CD4-positive, alpha-beta T cell treated with Interleukin-4 for 1 hour (primary cell): ENCODE measurements around the gene INPP5A.
"Not testable (repeated sequence)": the region's sequence is repeated elsewhere in the genome, so short reads cannot be mapped to it uniquely, and the experiment has no call there.

ENCODE experiments used
- DNase-seq, 2 donors: peaks; one replicate each; pipeline ENCODE4 v3.0.0-alpha.2; 2020 to 2022

INPP5A gene

DNA sequence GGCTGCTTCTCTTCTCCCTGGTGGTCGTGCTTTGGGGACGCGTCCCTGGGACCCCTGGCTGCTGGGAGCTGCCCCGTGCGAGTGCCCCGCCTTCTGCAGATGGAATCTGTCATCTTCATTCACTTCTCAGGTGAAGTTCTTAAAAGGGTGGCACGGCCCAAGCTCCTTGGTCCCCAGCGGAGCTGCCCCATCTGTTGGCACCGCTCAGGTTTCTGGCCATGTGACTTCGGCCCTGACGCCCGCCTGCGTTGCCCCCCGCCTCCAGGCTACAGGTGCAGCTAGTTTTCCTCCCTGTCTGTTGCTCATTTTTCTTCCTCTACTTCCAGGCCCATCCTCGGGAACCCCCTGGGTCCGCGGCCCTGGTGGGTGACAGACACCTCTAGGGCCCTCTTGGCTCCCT is 255.2 kb downstream of the INPP5A start:
- no peak for DNase-seq

DNA sequence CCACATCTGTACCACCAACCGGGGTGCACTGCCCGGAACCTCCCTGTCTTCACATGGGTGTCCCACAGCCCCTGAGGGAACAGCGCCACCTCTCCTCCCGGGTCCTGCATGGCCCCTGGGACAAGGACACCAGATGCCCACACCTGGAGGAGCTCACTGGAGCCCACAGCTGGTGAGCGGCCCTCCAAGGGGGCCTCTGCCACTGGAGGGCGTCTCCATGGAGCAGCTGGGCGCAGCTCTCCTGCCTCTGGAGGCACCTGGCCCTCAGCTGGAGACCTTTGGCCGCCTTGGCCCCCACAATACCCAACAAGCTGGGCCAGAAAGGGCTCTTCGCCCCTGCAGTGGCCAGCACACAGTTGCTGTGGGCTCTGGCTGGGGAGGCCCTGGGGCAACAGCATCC is 255.6 kb downstream of the INPP5A start:
- DNase-seq = no peak

DNA sequence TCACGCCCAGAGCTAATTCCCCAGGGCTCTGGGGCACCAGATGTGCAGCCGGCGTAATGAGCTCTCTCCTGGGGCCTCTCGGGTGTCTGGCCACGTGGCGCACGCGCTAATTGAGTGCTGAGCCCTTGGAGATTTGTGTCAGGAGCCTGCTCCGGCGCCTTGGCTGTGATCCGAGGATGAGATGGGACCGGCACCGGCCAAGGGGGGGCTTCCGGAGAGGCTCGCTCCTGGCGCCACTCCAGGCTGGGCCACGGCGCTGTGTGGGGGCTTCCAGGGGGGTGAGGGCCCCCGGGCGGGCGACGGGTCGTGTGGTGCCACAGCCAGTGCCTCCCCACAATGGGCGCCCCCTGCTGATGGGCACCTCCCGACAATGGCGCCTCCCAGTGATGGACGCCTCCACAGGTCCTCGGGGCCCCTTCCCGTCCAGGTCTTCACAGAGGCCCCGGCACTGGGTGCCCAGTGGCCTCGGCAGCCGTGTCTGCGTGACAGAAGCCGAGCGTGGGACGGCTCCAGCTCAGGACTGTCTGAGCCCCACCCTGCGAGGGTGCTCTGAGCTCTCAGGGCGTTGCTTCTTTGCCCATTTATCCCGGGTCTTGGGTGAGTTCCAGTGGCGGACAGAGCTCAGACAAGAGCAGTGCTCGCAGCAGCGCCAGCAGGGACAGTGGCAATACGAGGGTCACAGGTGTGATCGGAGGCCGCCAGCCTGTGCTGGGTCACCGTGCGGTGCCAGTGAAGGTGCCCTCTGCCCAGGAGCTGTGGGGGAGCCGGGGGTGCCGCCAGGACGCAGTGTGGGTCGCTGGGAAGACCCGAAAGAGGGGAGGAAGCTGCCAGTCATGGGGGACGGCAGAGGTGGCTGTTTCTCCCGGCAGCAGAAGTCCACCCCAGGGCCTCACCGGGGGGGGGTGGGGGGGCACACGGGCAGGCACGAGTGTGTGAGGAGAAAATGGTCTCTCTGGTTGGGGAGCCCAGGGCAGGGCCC is 256.6 kb downstream of the INPP5A start:
- DNase-seq = no peak

DNA sequence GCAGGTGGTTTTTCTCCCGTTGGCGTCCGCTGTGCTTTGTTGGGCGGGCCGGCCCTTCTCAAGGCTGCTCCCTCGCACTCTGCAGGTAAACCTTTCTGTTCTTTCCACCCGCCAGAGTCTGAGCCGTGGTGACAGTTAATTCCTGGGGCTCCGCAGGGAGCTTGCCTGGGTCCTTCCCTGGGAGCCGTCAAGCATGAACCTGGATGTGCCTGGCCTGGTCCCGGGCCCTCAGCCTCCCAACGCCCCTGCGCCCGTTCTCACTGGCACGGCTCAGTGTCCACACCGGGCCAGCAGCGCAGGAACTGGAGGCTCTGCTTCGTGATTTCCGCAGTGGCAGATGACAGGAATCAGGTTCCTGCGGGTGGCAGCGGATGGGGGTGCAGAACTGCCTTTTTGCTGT is 259.3 kb downstream of the INPP5A start:
- DNase-seq = no peak

DNA sequence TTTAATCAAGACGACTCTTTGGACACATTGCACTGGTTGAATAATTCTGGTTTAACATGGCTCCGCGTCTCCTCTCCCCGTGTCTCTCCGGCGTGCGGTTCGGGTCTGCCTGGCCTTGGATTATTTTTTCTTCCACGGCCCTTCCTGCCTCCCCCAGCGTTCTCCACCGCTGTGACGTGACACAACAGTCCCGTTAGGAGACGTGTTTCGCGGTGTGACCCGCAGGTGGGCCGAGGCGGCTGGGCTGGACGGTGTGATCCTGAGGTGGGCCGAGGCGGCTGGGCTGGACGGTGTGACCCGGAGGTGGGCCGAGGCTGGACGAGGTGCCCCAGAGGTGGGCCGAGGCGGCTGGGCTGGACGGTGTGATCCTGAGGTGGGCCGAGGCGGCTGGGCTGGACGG is 260.4 kb downstream of the INPP5A start:
- not testable (repeated sequence) for DNase-seq

DNA sequence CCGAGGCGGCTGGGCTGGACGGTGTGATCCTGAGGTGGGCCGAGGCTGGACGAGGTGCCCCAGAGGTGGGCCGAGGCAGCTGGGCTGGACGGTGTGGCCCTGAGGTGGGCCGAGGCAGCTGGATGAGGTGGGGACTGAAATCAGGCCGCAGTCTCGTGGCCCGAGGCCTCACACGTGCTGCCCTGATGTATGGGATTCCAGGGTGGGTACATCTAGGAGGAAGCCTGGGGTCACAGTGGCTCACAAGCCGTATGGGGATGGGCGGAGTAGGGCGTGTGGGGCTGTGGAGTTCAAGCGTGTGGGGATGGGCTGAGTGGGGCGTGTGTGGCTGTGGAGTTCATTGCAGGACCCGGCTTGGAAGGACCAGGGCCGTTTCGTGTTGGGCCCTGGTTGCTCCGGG is 260.8 kb downstream of the INPP5A start:
- DNase-seq = no peak

DNA sequence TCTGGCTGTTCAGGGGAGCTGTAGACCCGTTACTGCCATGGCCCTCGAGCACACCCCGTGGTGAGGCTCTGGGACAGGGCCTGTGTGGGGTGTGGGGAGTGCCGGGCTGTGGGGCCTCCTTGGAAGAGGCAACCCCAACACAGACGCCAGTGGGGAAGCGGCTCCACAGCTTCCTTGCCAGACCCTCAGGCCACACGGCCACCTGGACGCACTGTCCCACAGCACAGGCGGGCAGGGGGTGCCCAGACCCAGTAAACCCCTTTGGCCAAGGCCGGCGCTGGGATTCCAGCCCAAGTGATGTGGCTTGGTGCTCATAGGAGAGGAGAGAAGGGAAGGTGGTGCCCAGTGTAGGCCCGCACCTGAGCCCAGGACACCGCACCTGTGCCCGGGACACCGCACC is 261.3 kb downstream of the INPP5A start:
- DNase-seq = no peak

DNA sequence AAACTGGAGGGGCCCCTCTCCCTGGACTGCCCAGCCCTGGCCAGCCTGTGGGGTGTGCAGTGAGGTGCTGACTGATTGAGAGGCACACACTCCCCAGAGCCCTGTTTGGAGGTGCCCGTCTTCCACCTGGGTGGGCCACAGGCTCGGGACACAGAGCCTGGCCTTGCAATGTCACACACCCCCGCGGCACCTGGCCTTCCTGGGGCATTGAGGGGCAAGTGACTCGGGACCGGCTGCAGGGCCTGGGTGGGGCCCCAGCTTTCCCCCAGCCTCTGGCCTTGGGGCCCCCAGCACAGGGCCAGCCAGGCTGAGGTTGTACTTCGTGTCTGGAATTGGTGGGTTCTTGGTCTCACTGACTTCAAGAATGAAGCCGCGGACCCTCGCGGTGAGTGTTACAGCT is 262.3 kb downstream of the INPP5A start:
- DNase-seq = no peak

DNA sequence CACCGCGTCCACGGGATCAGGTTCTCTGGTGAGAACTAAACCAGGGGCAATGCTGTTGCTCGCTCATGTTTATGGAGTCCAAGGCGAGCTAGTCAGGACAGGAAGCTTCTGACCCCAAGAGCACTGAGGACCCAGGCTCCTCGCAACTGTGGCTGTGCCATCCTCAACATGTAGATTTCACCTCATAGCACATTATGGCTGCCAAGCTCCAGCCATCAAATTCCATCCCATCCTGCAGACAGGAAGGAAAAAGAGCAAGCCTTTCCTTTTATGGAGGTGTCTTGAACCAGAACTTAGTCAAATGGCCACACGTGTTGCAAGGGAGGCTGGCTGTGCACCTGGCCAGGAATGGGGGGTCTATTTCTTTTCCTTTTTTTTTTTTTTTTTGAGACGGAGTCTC is 264.5 kb downstream of the INPP5A start:
- DNase-seq = no peak

DNA sequence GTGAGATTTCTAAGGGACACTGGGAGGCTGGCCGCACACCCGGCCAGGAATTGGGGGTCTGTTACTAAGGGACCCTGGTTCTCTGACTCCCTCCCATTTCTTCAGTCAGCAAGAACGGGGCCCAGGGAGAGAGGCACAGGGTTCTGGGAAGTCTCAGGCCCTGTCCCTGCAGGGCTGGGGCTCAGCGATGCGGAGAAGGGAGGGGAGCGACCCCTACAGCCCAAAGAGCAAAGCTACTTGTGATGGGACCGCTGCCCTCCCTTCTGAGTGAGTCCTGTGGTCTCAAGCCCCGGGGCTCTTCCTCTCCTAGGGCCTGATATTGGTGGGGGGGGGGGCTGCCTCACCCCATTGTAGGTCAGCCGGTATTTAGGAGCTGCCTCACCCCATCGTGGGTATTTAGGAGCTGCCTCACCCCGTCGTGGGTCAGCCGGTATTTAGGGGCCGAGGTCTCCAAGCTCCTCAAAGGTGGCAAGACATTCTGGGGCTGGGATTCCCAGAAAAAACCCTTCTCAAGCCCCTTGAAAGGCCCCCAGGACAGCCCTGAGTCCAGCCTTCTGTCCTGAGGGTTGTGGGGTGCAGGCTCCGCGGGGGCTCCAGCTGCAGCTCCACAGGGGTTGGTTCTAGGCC is 265.2 kb downstream of the INPP5A start:
- DNase-seq = no peak

DNA sequence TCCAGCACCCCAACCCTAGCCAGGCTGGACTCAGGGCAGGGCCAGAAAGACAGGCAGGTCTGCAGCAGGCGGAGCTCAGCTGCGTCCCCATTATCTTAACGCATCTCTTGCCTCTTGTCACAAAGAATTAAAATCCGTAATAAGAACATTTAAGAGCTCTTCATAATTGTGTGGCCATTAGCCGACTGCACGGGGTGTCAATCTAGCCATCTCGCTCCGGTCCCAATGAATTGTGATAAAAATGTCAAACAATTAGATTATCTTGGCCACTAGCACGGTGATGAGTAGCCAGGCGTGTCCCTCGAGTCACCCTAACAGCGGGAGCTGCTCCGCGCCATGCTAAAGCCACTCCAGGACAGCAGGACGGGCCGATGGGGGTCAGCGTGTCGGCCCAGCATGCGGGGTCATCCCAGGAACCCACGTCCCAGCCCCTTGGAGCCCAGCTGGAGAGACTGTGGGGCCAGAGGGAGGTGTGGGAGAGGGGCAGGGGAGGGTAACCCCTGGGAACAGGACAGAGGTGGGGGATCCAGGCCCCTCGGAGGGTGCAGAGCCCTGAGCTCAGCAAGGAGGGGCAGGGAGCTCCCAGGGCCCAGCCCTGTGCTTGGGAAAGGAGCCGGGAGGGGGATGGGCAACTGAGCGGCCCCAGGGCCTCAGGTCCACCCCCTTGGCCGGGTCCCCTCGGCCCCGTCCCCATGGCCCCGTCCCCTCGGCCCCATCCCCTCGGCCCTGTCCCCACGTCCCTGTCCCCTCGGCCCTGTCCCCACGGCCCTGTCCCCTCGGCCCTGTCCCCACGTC is 266.0 kb downstream of the INPP5A start:
- no peak for DNase-seq

DNA sequence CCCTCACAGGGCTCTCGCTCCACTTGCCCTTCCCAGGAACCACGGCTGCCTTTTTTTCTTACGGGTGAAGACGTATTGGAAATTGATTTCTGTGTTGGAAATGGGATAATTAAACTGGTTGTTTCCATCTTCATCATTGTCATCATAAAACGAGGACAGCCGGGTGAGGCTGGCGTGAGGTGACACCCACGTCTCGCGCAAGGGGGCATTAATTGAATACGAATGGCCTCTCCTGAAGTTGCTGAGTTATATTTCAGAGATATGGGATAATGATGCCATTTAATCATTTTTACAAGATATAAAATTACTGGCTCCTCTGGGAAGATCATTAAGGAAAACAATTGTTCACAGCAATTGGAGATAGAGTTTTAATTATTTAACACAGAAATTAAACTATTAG is 266.7 kb downstream of the INPP5A start:
- no peak for DNase-seq

DNA sequence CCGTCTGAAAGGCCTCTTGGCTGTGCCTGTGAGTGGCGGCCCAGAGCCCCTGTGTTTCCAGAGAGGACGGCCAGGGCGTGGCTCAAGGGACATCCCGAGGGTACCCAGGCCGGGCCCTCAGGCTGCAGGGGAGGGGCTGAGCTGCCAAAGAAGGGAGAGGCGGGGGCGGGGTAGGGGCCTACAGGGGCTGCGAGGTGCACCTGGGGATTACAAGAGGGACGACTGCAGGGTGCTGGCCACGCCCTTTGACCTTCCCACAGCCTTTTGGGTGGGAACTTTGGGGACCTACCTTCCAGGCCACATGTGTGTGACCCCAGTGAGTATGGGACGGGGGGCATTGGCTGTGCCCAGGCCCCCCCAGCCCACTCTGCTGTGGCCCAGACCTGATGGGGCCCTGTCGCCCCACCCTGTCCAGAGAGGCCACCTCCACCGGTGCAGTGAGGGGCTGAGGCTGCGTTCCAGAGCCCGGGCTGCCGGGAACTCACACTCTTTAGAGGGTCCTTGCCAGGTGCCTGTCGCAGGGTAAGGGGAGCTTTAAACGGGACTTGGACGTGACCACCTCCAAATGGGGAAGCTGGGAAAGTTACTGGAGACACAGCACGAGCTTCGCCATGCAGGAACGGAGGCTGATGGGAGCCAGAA is 267.3 kb downstream of the INPP5A start:
- DNase-seq = no peak

DNA sequence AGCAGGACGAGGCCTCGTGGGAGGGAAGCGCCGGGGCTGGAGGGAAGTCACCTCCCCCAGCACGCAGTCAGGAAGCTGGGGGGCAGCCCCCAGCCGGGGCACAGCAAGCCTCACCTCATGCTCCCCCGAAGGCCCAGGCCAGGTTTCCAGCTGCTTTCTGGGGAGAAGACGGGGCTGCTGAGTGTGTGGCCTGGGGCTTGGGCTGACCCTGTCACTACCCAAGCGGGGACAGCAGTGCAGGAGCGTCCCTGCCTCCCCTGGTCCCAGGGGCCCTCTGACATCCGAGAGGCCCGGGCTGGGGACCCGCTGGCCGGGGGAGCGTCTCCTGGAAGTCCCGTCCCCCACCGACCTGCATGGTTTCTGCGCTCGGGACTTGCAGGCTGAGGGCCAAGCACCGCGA is 268.0 kb downstream of the INPP5A start:
- DNase-seq = no peak

DNA sequence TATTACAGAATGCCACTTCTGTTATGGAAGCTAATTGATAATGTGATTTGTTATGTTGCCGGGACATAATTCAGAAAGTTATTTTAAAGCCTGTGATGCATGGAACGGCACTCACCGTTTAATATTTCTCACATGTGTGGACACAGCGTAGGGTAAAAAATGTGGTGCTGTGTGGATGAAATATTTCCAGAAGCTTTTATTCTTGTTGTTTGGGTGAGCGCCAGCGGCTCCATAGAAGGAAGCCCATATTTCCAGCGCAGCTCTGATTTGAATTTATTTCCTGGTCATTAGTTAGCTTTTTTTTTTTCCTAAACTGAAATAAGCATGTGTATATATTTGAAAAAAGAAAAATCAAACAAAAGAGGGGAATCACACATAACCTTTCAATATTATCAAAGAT is 268.5 kb downstream of the INPP5A start:
- DNase-seq = no peak

DNA sequence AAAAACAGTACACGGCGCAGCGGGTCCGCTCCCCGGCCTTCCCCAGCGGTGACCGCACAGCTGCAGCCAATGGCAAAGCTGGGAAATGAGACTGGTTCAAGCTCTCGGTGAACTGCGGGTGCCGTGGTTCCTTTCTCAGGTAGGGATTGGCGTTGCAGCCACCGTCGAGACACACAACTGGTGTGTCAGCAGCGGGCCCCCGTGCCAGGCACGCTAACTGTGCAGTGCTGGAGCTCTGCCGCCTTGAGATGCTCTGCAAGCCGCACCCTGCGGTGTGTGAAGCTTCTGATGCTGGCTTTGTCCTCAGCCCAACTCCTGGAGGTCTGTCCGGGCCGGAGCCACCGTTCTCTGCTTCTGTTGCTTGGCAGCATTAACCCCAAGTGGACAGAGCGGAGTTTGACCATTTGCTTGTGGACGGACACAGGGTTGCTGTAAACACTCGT is 269.0 kb downstream of the INPP5A start:
- DNase-seq = no peak

DNA sequence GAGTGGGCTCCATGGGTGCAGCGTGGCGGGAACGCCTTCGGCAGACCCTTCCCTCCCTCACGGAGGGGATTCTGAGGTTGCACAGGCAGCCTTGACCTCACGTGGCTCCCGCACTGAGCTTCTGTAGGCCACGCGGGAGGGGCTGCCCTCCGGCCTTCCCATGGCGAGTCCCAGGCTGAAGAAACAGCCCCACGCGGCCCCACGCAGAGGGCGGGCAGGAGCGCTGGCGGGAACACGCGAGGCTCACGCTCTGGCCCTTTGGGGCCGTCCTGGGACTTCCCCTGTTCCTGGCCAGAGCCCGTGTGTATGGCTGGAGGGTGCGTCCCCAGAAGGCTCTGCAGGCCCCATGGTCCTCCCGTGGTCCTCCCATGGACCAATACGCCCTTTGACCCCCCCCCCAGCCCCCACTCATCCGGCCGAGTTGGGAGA is 270.0 kb downstream of the INPP5A start:
- no peak for DNase-seq

DNA sequence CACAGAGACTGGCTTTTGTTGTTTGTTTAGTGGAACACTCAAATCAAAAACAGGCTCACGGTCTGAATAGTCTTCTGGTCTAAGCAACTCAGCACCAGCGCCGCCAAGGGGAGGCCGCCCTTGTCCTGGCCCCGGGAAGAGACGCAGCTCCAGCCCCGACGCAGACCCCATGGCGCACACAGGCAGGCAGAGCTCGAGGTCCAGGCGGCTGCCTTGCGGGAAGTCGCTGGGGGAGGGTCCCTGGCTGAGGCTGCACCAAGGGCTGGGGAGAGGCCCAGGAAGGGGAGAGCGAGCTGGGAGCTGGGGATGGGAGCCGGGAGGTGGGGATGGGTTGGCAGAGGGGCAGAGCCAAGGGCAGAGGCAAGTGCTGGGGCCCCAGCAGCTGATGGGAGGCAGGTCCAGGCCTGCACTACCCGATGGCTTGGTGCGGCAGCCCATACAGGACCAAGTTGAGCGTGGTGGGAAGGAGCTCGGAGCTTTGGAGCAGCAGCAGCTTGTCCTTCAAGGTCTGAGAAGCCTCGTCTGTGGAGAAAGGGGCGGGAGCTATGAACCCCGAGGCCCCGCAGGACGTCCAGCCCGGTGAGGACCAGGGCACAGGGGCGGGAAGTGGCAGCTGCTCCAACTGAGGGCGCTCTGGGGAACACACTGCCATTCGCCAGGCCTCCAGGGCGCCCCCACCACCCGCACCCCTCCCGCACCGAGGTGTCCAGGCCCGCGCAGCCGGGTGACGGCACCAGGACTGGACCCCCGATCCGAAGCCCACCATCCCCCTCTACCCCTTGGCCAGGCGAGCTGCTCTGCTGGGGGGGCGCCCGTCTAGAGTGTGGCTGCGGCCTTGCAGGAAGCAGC is 271.0 kb downstream of the INPP5A start:
- DNase-seq = no peak

DNA sequence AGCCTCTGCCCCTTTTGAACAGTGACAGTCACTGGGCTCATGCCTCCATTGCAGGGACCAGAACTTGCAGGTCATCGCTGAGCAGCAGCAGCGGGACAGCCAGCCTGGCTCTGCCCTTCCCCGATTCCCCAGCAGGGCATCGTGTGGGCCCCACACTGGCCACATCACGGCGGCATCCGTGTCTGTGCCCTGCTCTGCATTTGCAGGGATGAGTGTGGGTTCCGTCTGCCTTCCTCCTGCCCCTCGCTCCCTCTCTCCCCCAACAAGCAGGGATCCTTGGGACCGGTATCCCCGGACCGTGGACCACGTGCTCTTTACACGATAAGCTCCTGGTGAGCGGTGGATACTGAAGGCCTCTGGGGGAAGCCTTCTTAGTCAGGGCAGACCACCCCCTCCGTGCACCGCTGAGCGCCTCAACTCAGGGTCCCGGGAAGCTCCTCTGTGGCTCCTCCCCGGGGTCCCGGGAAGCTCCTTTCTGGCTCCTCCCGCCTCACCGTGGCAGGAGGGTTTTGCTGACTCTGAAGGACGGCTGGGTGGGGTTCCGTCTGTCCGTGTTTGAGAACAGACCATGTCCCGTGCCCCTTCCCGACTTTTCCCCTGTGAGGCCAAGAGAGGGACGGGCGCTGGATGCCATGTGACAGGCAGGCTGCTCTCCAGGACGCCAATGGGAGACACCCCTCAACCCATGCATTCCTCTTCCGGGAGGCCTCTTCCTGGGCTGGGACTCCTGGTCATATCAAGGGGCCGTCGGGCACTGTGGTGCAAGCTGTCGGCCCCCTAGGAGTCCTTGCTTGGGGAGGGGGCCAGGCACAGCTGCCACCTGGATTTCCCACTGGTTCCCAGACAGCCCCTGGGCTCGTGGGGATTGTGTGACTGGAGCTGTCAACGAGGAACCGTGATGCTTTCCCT is 271.9 kb downstream of the INPP5A start:
- no peak for DNase-seq

DNA sequence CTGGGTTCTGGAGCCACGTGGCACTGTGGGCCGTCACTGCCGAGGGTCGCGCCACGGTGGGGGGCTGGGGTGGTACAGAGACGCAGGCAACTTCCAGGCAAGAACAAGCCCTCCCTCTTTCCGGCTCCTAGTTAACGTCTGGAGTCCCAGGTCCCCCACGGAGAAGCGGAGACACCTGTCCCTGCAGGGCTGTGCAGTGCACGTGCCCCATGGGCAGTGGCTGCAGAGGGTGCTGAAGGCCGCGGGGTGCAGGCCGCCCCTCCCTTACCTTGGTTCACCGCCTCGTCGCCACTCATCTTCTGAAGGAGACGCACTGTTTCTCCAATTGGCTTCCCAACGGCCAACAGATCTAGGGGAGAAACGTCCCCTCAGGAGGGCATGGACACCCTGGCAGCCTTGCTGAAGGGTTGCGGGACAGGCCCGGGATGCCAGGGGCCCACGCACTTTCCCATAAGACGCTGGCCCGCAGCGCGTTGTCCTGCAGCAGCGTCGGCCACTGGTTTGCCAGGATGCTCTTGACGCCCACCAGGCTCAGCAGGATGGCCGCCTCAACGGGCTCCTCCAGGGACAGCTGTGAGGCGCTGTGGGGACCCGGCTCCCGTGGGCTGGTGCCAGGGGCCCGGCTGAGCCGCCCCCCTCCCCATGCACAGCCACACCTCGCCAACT is 272.7 kb downstream of the INPP5A start:
- DNase-seq = no peak
